HG03095 (cell line): Measurements from ENCODE around the gene PIK3C3.
A peak's percentile ranks its signal among the peaks of the same experiment; 100 is the strongest.
"Not testable (repeated sequence)": the region's sequence is repeated elsewhere in the genome, so short reads cannot be mapped to it uniquely, and the experiment has no call there.

ENCODE experiments used
- ATAC-seq: cut with Tn5 transposase; IDR thresholded peaks from one replicate; pipeline ENCODE4 v1.9.1; 2021; ENCODE audit warnings: moderate library complexity; ENCODE audit not compliant: unreplicated experiment

The PIK3C3 gene

DNA sequence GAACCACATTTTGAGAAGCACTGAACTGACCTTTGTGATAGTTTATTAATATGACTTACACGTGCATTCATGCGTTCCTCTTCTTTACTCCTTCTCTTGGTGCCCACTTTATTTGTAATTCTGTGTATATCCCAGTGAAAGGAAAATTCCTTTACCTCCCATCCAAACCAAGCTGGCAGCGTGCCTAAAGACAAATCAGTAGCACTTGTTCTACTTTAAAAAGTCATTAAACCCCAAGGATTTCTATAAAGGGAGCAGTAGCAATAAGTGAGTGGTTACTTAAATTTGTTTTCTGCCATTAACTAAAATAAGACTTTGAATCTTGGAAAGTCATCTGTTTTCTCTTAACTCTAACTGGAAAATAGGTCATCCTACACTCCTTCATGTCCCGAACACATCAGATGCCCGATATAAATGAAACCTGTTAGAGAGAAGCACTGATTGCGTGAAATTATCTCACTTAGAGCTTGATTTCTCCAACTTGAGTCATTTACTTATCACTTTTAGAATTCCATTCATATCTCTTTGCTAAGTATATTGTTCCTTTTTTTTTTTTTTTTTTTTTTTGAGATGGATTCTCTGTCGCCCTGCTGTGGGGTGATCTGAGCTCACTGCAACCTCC, 10.7 kb downstream of the PIK3C3 start:
- no peak for ATAC-seq

- no peak for ATAC-seq
These were observed 11.9 kb downstream of the PIK3C3 start for GRCh38 chr18:41966943-41967342.

DNA sequence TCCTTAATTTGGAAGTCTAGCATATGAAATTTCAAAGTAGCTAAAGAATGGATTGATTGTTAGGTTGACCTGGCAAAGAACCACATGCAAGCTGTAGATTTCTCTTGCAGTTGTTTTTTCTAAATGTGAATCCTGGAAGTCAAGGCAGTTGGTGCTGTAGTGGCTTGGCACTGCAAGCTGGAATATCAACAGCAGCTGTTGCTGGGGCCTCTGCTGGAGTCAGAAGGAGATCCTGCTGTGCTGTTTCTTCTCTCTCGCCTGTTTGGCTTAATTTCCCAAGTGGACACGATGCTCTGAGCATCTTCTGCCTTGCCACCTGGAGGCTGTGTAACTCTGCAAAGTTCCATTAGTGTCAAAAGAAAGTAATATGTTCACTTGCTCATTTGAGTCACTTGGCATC, 12.6 kb downstream of the PIK3C3 start:
- ATAC-seq: no peak

- no peak for ATAC-seq
These were observed 14.8 kb downstream of the PIK3C3 start for GRCh38 chr18:41969881-41970280.

DNA sequence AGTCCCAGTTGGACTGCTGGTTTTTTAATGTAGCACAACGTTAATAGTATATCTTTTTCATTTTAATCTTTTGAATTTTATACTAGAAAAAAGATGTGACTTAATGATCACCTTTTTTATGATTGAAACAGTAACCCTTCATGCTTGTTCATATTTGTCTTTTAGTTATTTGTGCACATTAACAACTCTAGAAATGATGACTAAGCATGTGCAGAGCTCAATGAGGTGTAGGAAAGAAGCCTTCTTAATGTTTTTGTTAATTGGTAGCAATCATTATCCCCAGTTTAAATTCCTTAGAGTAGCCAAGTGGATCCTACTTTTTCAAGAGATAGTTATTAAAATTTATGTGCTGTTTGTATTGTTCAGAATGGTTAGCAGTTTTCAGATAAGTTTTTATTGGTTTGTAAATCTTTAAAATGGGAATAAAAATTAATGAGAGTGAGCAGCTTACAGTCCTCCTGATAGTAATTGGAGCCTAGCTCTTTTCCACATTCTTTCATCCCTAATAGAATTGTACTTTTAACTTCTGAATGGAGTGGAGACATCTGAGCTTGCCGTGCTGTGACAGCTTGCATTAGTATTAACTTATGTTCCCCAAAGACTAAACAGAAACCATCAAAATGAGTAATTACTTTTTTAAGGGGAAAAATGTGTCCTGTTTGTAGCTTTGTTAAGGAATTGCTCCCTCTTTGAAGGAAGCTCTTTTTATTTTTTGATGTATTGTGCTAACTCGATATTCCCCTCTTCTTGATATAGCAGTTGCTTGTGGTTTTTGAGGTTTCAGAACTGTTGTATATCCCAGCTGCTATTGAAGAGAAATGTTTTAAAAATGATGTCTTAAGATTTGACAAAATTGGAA, 17.3 kb downstream of the PIK3C3 start:
- ATAC-seq: no peak

- ATAC-seq: no peak
These were observed 18.9 kb downstream of the PIK3C3 start for GRCh38 chr18:41973983-41974382.

- ATAC-seq: no peak
These were observed 19.8 kb downstream of the PIK3C3 start for GRCh38 chr18:41974796-41975201.

DNA sequence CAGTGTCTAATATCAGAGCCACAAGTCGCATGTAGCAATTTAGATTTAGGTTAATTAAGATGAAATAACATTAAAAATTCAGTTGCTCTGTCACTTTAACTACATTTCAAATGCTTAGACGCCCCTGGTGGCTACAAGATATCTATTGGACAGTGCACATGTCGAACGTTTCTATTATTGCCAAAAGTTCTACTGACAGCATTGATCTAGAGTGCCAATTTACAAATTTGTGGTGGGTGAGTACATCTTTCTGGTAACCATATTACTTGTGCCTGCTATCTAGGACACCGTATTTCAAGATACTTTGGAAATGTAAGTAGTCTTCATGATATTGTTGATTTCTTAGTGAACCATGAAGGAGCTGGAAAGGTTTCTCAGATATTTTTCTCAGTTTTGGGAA, 20.2 kb downstream of the PIK3C3 start:
- no peak for ATAC-seq

- ATAC-seq: no peak
These were observed 22.2 kb downstream of the PIK3C3 start for GRCh38 chr18:41977233-41977632.

GRCh38 chr18:41982942-41983660, 28.1 kb downstream of the PIK3C3 start:
- ATAC-seq: peak; percentile 94

- ATAC-seq: no peak
These were observed 30.9 kb downstream of the PIK3C3 start for GRCh38 chr18:41985914-41986313.

DNA sequence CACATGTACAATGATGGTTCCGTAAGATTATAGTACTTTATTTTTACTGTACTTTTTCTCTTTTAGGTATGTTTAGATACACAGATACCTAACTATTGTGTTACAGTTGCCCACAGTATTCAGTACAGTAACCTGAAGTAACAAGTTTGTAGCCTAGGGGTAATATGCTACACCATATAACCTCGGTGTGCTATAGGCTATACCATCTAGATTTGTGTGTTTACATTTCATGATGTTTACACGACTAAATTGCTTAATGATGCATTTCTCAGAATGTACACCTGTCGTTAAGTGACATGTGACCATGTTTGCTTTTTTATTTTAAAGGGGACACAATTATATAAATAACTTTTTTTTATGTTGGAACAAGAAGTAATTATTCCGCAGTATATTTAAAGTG, 34.5 kb downstream of the PIK3C3 start:
- ATAC-seq: no peak

GRCh38 chr18:41992066-41992465, 37.0 kb downstream of the PIK3C3 start:
- ATAC-seq: peak; percentile 68

GRCh38 chr18:41992703-41993102, 37.7 kb downstream of the PIK3C3 start:
- no peak for ATAC-seq

DNA sequence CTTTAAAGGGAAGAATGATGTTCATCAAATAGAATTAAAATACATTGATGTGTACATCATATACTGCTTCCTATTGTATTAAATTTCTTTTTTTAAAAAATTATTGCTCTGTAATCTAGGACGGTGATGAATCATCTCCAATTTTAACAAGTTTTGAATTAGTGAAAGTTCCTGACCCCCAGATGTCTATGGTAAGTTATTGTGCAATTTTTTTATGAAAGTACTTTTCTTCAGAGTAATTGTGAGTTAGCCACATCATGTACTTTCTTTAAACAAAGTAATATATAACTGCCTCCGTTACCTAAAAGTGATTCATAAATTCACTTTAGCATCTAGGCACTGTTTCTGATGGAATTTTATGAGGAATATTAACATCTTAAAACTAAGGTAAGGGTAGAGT, 38.1 kb downstream of the PIK3C3 start:
- no peak for ATAC-seq

- no peak for ATAC-seq
These were observed 41.0 kb downstream of the PIK3C3 start for GRCh38 chr18:41996020-41996419.

GRCh38 chr18:41999751-42000150, 44.7 kb downstream of the PIK3C3 start:
- no peak for ATAC-seq

DNA sequence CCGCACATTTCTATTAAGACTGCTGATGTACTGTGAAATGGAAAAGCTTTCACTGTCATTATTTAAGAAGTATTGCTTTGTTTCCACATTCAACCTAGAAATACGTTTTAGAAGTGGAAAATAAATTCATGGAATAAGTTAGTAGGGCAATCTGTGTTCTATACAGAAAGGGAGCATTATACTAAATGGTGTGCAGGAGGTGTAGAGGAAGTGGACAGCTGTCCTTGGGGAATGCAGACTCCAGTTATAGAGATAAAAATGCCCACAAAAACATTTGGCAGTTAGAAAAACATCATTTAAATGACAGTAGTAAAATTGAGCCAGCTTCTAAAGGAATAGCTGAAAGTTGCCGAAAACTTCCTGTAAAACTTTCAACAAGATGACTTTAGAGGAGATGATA, 46.8 kb downstream of the PIK3C3 start:
- ATAC-seq: no peak

GRCh38 chr18:42004653-42005052, 49.6 kb downstream of the PIK3C3 start:
- no peak for ATAC-seq

DNA sequence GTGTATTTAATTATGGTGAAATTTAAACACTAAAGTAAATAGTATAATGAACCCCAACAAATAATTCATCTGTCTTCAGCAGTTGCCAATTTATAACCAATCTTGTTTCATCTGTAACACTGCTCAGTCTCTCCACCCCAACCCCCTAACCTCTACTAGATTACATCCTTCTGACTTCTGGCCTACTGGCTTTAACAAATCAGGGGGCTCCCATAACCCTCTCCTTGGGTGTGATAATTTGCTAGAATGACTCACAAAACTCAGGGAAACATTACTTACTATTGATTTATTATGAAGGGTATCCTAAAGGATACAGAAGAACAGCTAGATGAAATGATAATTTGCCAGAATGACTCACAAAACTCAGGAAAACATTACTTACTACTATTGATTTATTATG, 50.7 kb downstream of the PIK3C3 start:
- ATAC-seq: no peak

DNA sequence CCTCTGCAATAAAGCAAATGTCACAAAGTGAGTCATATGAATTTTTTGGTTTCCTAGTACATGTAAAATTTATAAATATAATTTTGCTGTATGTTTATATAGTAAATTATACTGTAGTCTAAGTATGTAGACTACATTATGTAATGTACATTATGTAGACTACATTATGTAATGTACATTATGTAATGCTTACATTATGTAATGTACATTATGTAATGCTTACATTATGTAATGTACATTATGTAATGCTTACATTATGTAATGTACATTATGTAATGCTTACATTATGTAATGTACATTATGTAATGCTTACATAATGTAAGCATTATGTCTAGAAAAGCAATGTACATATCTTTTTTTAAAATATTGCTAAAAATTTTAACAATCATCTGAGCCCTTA, 54.4 kb downstream of the PIK3C3 start:
- ATAC-seq: not testable (repeated sequence)

DNA sequence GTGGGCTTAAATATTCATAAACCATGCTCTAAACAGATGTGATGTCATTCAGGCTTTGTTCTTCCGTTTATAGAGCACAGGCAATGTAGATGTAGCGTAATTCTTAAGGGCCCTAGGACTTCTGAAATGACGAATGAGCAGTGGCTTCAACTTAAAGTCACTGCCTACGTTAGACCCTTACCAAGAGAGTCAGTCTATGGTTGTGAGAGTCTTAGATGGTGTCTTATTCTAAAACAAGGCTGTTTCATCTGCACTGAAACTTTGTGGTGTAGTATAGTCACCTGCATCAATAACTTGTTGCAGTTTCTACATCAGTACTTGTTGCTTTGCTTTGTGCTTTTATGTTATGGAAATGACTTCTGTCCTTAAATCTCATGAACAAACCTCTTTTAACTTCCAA, 56.0 kb downstream of the PIK3C3 start:
- ATAC-seq: peak; percentile 100
